GM18508 (cell line): ENCODE data around the gene HMOX2.

Source experiments
- ATAC-seq: cut with Tn5 transposase; IDR thresholded peaks from one replicate; pipeline ENCODE4 v1.9.1; 2021; ENCODE audit warnings: moderate number of reproducible peaks; ENCODE audit not compliant: insufficient read depth, unreplicated experiment

The HMOX2 gene

DNA sequence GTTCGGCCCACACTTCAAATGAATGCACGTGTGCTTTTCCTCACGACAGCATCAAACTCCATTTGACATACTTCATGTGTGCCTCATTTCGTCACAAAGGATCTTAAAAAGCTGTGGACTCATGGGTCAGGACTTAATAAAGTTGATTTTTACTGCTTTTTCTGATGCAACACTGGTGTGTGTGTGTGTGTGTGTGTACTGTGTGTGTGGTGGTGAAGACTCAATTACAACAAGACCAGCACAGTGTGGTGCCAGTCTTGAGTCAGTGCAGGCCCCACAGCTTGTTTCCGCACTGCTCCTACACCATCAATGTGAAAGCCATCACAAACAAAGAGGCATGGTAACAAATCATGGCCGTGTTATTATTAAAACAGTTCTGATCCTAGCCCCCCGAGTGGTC, 44.7 kb downstream of the HMOX2 start:
- ATAC-seq: no peak

DNA sequence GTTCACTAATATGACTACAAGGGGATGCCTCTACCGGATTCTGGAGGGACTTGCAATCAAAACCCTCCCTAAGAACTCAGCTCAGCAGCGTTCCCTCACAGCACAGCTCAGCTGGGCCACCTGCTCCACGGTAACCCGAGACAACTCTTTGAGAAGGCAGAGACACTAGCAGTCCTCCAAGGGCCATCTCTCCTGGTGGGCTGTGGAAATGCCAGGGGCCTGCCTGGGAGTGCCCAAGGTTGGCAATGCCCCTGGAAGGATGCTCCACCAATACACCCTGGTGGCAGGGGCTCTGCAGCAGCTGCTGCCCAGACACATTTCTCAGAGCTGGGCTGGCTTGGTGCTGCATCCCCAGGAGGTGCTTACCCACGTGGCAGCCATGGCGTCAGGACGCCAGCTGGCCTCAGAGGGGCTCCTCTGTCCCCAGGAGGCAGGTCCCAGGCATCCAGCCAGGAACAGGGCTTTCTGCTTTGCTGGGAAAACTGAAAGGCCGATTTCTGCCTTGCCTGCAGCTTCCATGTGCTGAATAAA, 45.9 kb downstream of the HMOX2 start:
- ATAC-seq: no peak

DNA sequence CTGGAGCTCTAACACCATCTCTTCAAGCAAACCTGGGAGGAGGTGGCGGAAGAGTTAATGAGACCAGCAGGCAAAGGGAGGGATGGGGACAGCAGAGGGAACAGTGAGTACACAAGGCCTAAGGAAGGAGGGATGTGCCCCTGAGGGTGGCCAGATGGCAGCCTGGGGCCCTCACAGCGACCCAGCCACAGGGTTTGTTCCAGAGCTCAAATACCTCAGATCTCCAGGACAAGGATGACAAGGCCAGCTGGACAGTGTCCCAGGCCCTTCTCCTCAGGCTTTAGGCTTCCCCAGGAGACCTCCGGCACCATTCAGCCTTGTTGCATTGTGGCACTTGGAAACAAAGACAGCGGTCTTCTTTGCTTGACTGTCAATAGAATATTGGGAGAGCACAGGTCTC, 47.5 kb downstream of the HMOX2 start:
- no peak for ATAC-seq

DNA sequence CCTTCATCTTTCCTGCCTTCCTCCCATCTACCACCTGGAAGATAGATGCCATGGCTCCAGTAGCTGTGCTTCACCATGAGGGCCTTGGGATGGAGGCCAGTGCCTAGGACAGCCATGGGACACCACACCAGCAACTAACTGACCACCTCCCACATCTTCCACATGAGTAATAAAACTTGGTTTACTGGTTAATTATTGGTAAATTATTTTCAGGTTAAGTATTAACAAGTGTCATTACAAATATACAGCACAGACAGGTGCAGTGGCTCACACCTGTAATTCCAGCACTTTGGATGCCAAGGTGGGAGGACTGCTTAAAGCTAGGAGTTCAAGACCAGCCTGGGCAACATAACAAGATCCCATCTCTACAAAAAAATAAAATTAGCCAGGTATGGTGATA, 48.4 kb downstream of the HMOX2 start:
- ATAC-seq: no peak

DNA sequence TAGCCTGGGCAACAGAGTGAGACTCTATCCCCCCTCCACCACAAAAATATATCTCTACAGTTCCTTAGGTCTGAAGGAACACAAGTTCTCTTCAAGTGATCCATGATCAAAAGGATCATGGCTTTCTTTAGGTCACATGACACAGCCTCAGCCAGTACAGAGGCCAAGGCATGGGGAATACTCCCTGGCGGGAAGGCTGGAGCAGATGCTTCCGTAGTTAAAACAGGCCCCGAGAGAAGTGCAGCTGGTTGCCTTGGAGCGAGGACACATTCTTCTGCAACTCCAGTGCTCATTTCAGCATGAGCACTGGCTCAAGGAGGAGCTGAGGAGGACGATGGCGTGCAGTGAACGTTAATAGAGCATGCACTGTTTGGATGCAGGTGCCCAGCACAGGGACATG, 48.9 kb downstream of the HMOX2 start:
- no peak for ATAC-seq

DNA sequence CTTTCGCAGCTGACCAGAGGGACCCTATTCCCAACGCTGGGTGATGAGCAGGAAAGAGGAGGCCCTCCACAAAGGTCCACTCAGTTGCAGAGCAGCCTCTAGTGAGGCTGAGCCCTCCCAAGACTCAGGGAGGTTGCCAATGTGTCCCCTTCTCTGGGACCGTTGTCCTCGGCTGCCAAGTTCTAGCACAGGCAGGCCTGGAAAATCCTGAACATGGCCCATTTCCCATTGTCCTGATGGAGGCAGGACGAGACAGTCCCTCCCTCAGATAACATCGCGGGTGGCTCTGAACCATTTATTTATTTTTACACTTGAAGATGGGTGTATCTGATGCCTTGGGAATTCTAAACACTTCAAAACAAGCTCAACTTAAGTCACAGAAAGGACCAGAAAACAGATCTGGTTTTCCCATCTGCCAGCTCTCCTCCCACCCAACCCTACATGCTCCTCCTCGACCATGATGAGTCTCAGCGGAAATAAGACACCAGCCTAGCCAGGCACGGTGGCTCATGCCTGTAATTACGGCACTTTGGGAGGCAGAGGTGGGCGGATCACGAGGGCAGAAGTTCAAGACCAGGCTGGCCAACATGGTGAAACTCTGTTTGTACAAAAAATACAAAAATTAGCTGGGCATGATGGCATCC, 49.6 kb downstream of the HMOX2 start:
- no peak for ATAC-seq

DNA sequence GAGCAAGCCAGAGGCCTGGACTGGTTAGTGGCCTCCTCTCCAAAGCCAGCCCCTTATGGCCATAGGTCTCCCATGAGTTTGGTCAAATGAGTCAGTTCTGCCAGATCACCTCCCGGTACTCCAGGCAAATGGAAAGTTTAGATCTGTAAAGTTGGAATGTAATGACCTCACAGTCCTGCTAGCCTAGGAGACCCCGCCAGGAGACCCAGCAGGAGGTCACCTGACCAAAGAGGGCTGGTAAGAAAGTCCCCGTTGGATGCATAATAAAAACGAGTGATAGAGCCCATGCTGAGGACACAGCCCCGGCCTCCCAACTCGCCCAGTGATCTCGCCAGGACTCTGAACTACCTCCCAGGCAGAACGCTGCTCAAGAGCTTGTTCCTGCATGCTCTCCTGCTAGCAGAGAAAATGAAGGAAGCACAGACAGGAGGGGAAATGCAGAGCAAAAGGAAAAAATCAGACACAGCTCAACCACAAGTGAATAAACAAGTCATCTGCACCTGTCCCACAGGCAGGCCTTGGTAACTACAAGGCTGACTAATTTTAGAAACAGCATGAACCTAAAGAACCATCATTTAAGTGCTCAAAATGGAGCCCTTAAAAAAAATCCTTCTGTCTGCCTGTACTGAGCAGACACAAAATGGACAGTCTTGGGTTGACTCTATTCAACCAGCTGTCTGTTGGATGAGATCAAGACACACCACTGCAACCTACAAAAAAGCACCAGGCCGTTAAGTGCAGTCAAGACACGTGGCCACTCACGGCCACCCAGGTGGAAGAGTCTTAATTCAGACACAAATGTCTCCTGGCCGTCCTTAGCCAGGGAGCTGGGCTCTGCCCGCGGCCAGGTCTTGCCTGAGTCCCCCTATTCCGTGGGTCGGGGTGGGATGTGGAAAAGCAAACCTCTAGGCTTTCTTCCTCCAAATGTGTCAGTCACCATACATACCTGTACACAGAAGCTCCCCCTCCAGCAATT, 53.2 kb downstream of the HMOX2 start:
- no peak for ATAC-seq

DNA sequence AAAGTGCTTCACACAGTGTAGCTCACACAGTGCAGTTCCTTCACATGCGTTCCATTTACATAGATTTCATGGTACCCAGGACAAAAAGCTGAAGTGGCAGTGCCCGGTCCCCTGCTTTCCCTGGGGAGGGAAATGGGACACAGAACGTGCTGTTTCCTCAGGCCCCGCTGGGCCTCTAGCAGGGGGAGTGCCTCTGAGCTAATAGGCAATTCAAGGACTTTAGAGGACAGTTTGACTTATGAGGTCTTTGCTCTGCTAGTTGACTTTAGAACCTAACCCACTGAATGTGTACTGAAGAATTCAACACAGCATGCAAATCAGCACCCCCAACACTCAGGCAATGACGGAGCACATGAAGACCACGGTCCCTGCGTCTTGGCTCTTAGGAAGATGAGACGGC, 55.6 kb downstream of the HMOX2 start:
- no peak for ATAC-seq

DNA sequence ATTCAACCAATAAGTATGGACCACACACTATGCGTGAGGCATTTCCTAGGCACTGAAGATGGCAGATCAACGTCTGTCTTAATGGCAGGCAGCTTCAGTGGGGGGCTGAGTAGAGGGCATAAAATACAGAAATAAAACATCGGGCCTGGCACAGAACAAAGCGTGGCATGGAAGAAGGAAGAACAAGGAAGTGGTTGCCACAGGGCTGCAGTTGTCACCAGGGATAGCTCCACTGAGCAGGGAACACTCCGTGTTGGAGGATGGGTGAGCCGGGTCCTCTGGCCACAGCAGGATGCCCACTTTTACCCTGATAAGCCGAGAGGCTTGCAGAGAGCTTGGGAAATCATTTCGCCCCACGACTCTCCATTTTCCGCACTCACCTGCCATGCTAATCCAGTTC, 56.0 kb downstream of the HMOX2 start:
- ATAC-seq: no peak

DNA sequence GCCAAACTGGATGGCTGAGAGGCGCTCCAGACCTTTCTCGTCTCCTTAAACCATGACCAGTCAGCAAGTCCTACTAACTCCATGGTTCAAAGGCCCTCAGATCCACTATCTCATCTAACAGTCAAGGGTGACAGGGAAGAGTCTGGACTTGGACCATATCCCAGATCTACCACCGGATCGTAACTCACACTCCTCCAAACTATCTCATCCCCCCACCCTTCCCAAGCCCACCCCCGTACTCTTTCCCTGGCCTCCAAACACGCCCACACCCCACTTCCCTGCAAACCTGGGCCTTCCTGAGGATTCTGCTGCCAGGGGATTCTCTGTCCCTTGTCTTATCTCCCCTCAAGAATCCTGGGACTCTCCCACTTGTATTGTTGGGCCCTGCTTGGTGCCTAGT, 57.3 kb downstream of the HMOX2 start:
- ATAC-seq: no peak

DNA sequence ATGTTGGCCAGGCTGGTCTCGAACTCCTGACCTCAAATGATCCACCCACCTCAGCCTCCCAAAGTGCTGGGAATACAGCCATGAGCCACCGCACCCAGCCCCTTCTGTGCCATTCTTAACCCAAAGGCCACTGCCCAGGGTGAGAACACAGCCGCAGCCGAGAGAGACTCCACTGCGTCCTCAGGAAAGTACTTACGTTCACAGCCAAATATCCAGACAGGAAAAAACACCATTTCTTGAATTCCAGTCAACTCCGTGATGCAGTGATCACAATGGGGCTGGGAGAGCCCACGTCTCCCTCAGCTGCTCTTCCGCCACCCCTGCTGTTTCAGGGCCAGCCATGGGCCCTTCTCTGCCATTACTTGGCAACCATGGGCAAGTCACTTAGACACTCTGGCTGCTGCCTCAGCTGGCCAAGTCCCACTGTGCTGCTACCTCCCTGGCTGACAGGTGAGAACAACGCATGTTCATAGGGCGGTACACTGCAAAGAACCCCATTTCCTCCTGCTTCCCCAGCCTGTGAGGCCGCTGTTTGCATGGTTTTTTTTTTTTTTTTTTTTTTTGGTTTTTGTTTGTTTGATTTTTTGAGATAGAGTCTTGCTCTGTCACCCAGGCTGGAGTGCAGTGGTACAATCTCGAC, 58.1 kb downstream of the HMOX2 start:
- ATAC-seq: no peak

DNA sequence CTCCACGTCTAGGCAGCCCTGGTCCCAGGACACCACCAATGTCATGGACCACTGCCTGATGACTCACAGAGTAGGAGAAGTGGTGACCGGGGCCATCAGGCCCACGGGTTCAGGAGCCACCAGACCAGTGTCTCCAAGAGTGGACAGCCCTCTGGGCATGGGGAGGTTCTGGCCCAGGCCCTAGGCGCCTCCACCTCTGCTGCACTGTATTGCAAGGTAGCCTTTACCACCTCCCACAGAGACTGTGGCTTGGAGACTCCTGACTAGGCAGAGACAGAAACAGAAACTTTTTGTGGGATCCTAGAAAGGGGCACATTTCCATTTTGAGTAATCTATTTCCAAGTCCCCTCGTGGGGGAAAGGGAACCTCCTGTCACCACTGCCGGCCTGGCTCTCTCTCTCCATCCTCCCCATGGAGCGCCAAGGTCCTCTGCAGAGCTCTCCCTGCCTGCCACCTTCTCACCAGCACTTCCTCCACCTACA, 59.5 kb downstream of the HMOX2 start:
- no peak for ATAC-seq

DNA sequence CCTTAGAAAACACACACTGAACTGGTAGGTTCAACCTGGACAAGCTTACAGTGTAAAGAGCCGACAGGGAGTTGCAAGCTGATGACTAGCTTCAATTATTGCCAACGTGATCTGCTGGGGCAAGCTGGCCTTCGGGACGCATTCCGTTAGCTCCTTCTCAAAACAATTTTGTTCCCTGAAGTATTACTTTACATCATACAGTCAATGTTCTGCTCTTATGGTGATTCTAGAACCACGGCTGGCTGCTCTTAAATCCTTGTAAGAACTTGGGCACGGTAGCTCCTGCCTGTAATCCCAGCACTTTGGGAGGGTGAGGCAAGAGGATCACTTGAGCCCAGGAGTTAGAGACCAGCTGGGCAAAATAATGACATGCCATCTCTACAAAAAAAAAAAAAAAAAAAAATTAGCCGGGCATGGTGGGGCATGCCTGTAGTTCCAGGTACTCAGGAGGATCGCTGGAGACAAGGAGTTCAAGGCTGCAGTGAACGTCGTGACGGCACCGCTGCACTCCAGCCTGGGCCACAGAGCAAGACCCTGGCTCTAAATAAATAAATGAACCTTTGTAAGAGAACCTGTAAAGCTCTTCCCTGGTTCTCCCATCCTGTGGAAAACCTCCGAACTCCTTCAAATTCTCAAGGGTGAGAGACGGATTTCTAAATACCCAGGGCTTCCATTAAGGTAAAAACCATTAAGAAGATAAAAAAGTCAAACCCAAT, 60.4 kb downstream of the HMOX2 start:
- ATAC-seq: no peak

DNA sequence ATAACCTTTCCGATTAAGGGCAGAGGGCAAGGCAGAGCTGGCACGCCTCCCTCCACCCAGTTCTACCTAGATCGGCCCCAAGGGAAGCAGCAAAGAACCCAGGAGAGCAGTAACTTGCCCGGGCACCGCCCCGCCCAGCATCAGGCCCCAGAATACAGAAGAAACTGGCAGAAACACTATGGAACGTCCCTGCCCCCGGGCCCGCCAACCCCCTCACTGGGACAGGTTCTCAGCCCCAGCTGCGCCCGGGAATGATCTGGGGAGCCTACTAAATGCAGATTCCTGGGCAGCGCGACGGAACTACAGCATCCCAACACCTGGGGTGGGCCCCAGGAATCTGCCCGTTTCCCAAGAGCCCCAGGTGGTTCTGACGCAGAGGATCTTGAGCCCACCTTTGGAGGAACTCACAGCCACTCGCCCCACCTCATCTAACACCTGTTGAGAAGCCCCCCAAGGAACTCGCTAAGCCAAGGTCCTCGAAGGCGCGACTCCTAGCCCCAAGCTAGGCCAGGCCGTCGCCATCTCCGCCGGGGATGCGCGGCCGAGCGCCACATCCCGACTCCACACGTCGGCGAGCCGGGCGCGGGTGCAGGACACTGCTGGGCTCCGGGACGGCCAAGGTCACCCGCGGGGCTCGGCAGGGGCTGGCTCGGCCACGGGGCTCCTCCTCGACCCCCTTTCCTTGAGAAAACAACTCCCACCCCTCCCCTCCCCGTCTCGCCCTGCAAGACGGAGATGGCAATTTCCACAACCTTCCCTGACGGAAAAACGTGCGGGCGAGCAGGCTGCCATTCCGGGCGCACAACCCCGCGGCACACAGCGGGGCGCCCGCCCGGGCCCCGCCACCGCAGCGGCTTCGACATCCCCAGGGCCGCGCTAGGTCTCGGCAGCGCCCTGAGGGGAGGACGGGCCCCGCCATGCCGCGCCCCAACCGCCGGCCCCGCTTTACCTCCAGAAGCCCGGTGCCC, 61.5 kb downstream of the HMOX2 start:
- ATAC-seq: no peak

DNA sequence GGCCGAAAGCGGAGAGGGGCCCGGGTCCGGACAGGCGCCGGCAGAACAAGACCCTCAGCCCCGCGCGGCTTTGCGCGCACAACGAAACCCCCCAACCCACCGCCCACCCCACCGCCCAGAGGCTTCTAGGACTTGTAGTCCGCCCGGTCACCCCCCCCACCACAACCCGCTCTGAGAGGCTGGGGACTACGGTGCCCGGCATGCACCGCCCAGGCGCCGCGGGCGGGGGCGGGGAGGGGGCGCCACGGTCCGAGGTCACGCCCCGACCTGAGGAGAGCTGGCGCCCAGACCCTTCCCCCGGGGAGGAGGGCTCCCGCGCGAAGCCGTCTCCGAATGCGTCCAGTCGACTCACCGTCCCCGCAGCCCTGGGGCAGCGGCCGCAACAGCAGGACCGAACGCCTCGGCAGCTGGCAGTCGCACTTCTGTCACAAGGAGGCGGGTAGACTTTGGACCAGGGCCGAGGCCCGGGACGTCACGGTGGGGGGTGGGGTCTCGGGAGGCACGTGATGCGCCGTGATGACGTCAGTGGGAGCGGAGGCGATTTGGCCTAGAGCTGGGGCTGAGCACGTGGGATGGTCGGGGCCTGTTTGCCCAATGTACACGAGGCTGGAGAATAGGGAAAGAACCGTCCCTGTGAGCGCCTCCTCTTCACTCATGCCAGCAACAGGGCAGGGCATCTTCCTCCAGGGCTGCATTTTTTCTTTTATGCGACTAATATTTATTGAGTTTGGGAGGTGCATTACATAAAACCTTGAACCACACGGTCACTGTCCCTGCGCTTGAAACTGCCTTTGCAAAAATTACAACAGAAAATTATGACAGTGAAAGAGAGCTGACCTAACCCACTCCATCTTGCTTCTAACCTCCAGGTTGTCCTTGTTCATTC, 62.4 kb downstream of the HMOX2 start, which contains the start of gene CDIP1:
CDIP1 (minus strand) TSS at position 424 of the 886 bp plus-strand sequence. CDS start 24,643 bp downstream, outside the sequence.
- ATAC-seq: no peak

DNA sequence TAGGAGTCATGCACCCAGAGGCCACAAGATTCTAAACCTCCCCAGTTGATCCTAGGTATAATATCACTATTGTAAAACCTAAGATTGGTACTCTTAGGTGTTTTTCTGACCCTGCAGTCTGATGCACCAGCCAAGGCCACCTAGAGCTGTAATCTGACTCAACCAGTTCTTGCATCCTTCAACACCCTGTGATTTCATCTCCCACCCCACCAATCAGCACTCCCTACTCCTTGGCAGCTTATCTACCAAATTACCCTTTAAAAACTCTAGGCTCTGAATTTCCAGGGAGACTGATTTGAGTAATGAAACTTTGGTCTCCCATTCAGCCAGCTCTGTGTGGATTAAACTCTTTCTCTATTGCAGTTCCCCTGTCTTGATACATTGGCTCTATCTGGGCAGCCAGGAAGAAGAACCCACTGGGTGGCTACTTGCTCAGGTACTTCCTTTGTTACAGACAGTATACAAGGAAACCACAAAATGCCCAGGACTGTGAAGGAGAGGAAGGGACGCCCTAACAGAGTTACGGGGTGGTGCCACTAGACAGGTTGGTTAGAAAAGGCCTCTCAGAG, 63.6 kb downstream of the HMOX2 start:
- ATAC-seq: no peak

DNA sequence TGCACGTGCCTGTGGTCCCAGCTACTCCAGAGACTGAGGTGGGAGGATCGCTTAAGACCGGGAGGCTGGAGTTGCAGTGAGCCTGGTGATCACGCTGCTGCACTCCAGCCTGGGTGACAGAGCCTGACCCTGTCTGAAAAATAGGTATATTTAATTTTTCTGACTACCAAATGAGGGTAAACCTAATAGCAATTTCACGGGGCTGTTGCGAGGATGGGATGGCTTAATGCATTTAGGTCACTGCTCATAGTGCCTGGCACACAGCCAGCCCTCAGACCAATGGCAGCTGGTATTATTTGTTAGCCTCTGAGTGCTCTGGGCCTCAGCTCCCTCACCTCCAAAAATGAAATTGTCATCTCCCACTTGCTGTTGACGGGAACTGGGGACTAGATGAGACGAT, 68.3 kb downstream of the HMOX2 start:
- ATAC-seq: no peak

DNA sequence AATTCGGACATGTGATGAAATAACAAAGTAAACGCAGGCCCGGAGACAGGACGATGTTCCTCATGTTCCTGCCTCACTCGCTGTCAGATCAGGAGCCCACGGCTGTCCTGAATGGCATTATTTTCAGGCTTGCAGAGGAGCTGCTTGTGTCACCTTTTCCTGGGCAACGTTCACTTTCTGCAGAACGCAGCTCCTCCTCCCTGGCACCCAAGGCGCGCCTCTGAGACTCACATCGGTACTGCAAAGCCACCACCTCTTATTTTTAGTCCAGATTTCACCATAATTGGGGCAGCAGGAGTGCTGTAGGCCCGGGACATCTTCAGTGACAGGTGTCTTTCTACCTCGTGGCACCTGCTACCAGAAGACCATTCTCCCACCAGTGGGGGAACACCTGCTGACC, 71.9 kb downstream of the HMOX2 start:
- ATAC-seq: no peak
